ENCODE data around the gene OR1L6. TPM values are rescaled to one million over a fixed set of nuclear protein-coding genes. Genes with fewer than 3 reads are reported as not detected.

OR1L6 gene
- total RNA-seq, 6 donors from 2014 or later, result not detected

DNA sequence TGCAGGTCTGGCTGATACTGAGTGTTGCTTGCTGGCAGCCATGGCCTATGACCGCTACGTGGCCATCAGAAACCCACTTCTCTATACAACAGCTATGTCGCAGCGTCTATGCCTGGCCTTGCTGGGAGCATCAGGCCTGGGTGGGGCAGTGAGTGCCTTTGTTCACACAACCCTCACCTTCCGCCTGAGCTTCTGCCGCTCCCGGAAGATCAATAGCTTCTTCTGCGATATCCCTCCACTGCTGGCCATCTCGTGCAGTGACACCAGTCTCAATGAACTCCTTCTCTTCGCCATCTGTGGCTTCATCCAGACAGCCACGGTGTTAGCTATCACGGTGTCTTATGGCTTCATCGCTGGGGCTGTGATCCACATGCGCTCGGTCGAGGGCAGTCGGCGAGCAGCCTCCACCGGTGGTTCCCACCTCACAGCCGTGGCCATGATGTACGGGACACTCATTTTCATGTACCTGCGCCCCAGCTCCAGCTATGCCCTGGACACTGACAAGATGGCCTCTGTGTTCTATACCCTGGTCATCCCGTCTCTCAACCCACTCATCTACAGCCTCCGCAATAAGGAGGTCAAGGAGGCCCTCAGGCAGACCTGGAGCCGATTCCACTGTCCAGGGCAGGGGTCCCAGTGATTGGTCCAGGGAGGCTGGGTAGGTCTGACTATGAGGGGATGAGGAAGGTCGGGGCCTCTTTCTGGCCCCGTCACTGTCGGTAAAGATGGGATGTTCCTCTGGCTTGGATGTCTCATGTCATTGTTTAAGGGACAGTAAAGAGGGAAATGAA lies 47.3 kb downstream of the OR1L6 start:
- no peaks in the 10 kb centered on the region for H3K36me3 ChIP-seq
- ATAC-seq (ENCODE audit: low FRiP score in 2 of 2) (no peak), DNase-seq (peak in 1 of 2 donors; percentile 71)
- WGBS, 2 donors, result 95 to 96% methylated on average over 28 of the region's 28 CpGs
- no peak overlapping the region for H3K27ac ChIP-seq
- H3K27me3 ChIP-seq, result no peaks in the 10 kb centered on the region
- H3K4me3 ChIP-seq, result no peak overlapping the region
- H3K4me1 ChIP-seq, result no peaks in the 10 kb centered on the region
- no peak for TF ChIP-seq POLR2A (IDR thresholded peaks at IDR 0.05)
- TF ChIP-seq EP300 (IDR thresholded peaks at IDR 0.05), result no peak
- no peak for TF ChIP-seq POLR2AphosphoS5 (IDR thresholded peaks at IDR 0.05)
- TF ChIP-seq, protein P1, sequence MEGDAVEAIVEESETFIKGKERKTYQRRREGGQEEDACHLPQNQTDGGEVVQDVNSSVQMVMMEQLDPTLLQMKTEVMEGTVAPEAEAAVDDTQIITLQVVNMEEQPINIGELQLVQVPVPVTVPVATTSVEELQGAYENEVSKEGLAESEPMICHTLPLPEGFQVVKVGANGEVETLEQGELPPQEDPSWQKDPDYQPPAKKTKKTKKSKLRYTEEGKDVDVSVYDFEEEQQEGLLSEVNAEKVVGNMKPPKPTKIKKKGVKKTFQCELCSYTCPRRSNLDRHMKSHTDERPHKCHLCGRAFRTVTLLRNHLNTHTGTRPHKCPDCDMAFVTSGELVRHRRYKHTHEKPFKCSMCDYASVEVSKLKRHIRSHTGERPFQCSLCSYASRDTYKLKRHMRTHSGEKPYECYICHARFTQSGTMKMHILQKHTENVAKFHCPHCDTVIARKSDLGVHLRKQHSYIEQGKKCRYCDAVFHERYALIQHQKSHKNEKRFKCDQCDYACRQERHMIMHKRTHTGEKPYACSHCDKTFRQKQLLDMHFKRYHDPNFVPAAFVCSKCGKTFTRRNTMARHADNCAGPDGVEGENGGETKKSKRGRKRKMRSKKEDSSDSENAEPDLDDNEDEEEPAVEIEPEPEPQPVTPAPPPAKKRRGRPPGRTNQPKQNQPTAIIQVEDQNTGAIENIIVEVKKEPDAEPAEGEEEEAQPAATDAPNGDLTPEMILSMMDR (IDR thresholded peaks at IDR 0.05), result no peak
- no peaks in the 10 kb centered on the region for H3K9me3 ChIP-seq

GRCh38 chr9:122791872-122792669 lies 50.0 kb downstream of the OR1L6 start:
- no peaks in the 10 kb centered on the region for H3K4me1 ChIP-seq
- ATAC-seq (ENCODE audit: low FRiP score in 2 of 2), result no peak
- WGBS, 2 donors, result 86 to 94% methylated on average over 5 of the region's 5 CpGs
- no peak overlapping the region for H3K4me3 ChIP-seq
- DNase-seq, result no peak
- no peak for TF ChIP-seq POLR2AphosphoS5 (IDR thresholded peaks at IDR 0.05)
- no peak for TF ChIP-seq EP300 (IDR thresholded peaks at IDR 0.05)
- TF ChIP-seq, protein P1 (IDR thresholded peaks at IDR 0.05), result no peak
- TF ChIP-seq POLR2A (IDR thresholded peaks at IDR 0.05), result no peak
- no peaks in the 10 kb centered on the region for H3K36me3 ChIP-seq
- no peak overlapping the region for H3K27ac ChIP-seq
- H3K27me3 ChIP-seq, result no peaks in the 10 kb centered on the region
- no peaks in the 10 kb centered on the region for H3K9me3 ChIP-seq

GRCh38 chr9:122797316-122798063 lies 55.4 kb downstream of the OR1L6 start:
- Histone ChIP-seq H3K36me3 (no peaks in the 10 kb centered on the region), H3K27me3 (no peaks in the 10 kb centered on the region), H3K9me3 (no peaks in the 10 kb centered on the region), H3K27ac (no peak overlapping the region), H3K4me3 (no peak overlapping the region), H3K4me1 (no peaks in the 10 kb centered on the region)
- DNase-seq (no peak), ATAC-seq (ENCODE audit: low FRiP score in 2 of 2) (peak in 1 of 2 donors; percentile 55)
- no peak for TF ChIP-seq POLR2AphosphoS5 (IDR thresholded peaks at IDR 0.05)
- no peak for TF ChIP-seq EP300 (IDR thresholded peaks at IDR 0.05)
- TF ChIP-seq POLR2A (IDR thresholded peaks at IDR 0.05), result no peak
- TF ChIP-seq, protein P1 (IDR thresholded peaks at IDR 0.05), result no peak
- 81 to 95% methylated on average over 4 to 6 of the region's 6 CpGs for WGBS, 2 donors

Other genes starting within 250 kb of the OR1L6 start
- under 1 TPM in 1 of 6 donors, not detected in 5; 0.61 TPM for gene OR1J2, start 231.5 kb upstream of the OR1L6 start, total RNA-seq
- not detected for gene OR1J4, start 223.2 kb upstream of the OR1L6 start, total RNA-seq
- not detected for gene OR1N1, start 215.0 kb upstream of the OR1L6 start, total RNA-seq
- gene OR1N2, start 189.2 kb upstream of the OR1L6 start, total RNA-seq, result not detected
- gene OR1L8, start 158.9 kb upstream of the OR1L6 start, total RNA-seq, result under 1 TPM in 3 of 6 donors, not detected in 3; 0.17 to 0.76 (median 0.31) TPM
- 1 to 10 TPM in 1 of 6 donors, not detected in 5; 1.1 TPM for gene OR1Q1, start 127.6 kb upstream of the OR1L6 start, total RNA-seq
- gene OR1B1, start 84.7 kb upstream of the OR1L6 start, total RNA-seq, result under 1 TPM in 2 of 6 donors, not detected in 4; 0.23 to 0.55 TPM
- gene OR1L1, start 80.6 kb upstream of the OR1L6 start, total RNA-seq, result not detected
- gene OR1L3, start 67.2 kb upstream of the OR1L6 start, total RNA-seq, result not detected
- gene OR1L4, start 18.3 kb upstream of the OR1L6 start, total RNA-seq, result not detected
- not detected for gene OR5C1, start 46.6 kb downstream of the OR1L6 start, total RNA-seq
- gene OR1K1, start 57.8 kb downstream of the OR1L6 start, total RNA-seq, result not detected
- 10 to 100 TPM; 18.3 to 34.3 (median 25.2) TPM for gene PDCL, start 86.3 kb downstream of the OR1L6 start, total RNA-seq
- gene RC3H2, start 163.1 kb downstream of the OR1L6 start, total RNA-seq, result 10 to 100 TPM; 23.9 to 65.0 (median 40.2) TPM
- gene ZBTB6, start 171.0 kb downstream of the OR1L6 start, total RNA-seq, result 10 to 100 TPM in 1 of 6 donors, 1 to 10 TPM in 5; 2.7 to 10.9 (median 7.1) TPM
- gene ZBTB26, start 189.2 kb downstream of the OR1L6 start, total RNA-seq, result 1 to 10 TPM; 2.9 to 8.0 (median 5.2) TPM
- 100 to 1,000 TPM in 2 of 6 donors, 10 to 100 TPM in 4; 41.7 to 147 (median 62.6) TPM for gene RABGAP1, start 198.7 kb downstream of the OR1L6 start, total RNA-seq